HEK293 (cell line): ENCODE data around the gene NCKAP1.

ENCODE experiments used
- CTCF ChIA-PET: fragments of 350-600 bp; formaldehyde crosslinking; extraction: SDS; loops from one replicate; lab custom pipeline; 2021; ENCODE audit warnings: antibody characterized with exemption; lab: Yijun Ruan, JAX
- POLR2A ChIA-PET: fragments of 300-600 bp; formaldehyde crosslinking; extraction: SDS; loops from one replicate; lab custom pipeline; 2020; ENCODE audit warnings: antibody characterized with exemption, inconsistent platforms; lab: Yijun Ruan, JAX
- H3K27ac ChIP-seq: fragments of 200-500 bp; sonication (Bioruptor generic); 2 replicates; pipeline ENCODE4 v1.5.1; 2014; ENCODE audit warnings: low read depth, low read length, control low read depth, inconsistent platforms; ENCODE audit errors: extremely low read depth
- H3K36me3 ChIP-seq, 2 experiments: fragments of 200-500 bp in 1 of 2; sonication (Bioruptor generic) in 1 of 2; 1 replicate in 1 of 2; 2 replicates in 1 of 2; pipeline ENCODE4 v1.5.1; 2014 to 2017; ENCODE audit warnings: inconsistent platforms in 2 of 2, low read length in 2 of 2; ENCODE audit not compliant: control insufficient read depth in 2 of 2, insufficient read depth in 1 of 2
- H3K4me1 ChIP-seq: fragments of 200-500 bp; sonication (Bioruptor generic); 2 replicates; pipeline ENCODE4 v1.5.1; 2014; ENCODE audit warnings: mild to moderate bottlenecking, low read length, inconsistent platforms; ENCODE audit not compliant: control insufficient read depth, insufficient read depth
- H3K4me3 ChIP-seq: 2 replicates; pipeline ENCODE4 v1.5.1; 2011; ENCODE audit warnings: low read depth, mild to moderate bottlenecking, control low read depth, low read length, moderate library complexity
- H3K9me3 ChIP-seq: fragments of 200-500 bp; sonication (Bioruptor generic); 2 replicates; pipeline ENCODE4 v1.5.1; 2014; ENCODE audit warnings: low read depth, low read length, inconsistent platforms; ENCODE audit not compliant: control insufficient read depth, insufficient read depth
- GLI2 ChIP-seq: fragments of 450-650 bp; formaldehyde crosslinking; IDR thresholded peaks from 2 replicates; pipeline ENCODE4; 2017; ENCODE audit warnings: missing biosample characterization, missing genetic modification characterization, low read depth, borderline replicate concordance
- GLIS1 ChIP-seq: fragments of 450-650 bp; formaldehyde crosslinking; IDR thresholded peaks from 2 replicates; pipeline ENCODE4 v1.5.1; 2016; ENCODE audit warnings: missing biosample characterization, missing genetic modification characterization
- KLF8 ChIP-seq: fragments of 450-650 bp; formaldehyde crosslinking; IDR thresholded peaks from 2 replicates; pipeline ENCODE4 v1.5.1; 2016; ENCODE audit warnings: missing biosample characterization, missing genetic modification characterization
- PRDM2 ChIP-seq: fragments of 450-650 bp; formaldehyde crosslinking; IDR thresholded peaks from 2 replicates; pipeline ENCODE4 v1.5.1; 2016; ENCODE audit warnings: missing biosample characterization, missing genetic modification characterization, borderline replicate concordance
- TCF7L2 ChIP-seq: IDR thresholded peaks from 2 replicates; pipeline ENCODE4 v1.6.1; 2011; ENCODE audit warnings: low read depth, mild to moderate bottlenecking, inconsistent platforms, low read length, moderate library complexity, borderline replicate concordance
- YY1 ChIP-seq: fragments of 450-650 bp; formaldehyde crosslinking; IDR thresholded peaks from 2 replicates; pipeline ENCODE4 v1.5.1; 2018; ENCODE audit warnings: missing biosample characterization, missing genetic modification characterization
- ZBTB1 ChIP-seq: fragments of 450-650 bp; formaldehyde crosslinking; IDR thresholded peaks from 2 replicates; pipeline ENCODE4 v1.5.1; 2016; ENCODE audit warnings: missing biosample characterization, missing genetic modification characterization
- ZFP37 ChIP-seq: fragments of 450-650 bp; formaldehyde crosslinking; IDR thresholded peaks from 2 replicates; pipeline ENCODE4 v1.5.1; 2016; ENCODE audit warnings: missing biosample characterization, missing genetic modification characterization
- ZNF138 ChIP-seq: fragments of 450-650 bp; formaldehyde crosslinking; IDR thresholded peaks from 2 replicates; pipeline ENCODE4 v1.5.1; 2016; ENCODE audit warnings: missing biosample characterization, missing genetic modification characterization, borderline replicate concordance
- ZNF148 ChIP-seq: fragments of 450-650 bp; formaldehyde crosslinking; IDR thresholded peaks from 2 replicates; pipeline ENCODE4 v1.5.0; 2017; ENCODE audit warnings: missing biosample characterization, missing genetic modification characterization, borderline replicate concordance
- ZNF169 ChIP-seq: fragments of 450-650 bp; formaldehyde crosslinking; IDR thresholded peaks from 2 replicates; pipeline ENCODE4 v1.5.1; 2016; ENCODE audit warnings: missing biosample characterization, missing genetic modification characterization
- ZNF311 ChIP-seq: fragments of 450-650 bp; formaldehyde crosslinking; IDR thresholded peaks from 2 replicates; pipeline ENCODE4 v1.5.1; 2017; ENCODE audit warnings: missing biosample characterization, missing genetic modification characterization, borderline replicate concordance
- ZNF324 ChIP-seq: fragments of 450-650 bp; formaldehyde crosslinking; IDR thresholded peaks from 2 replicates; pipeline ENCODE4 v1.5.1; 2016; ENCODE audit warnings: missing biosample characterization, missing genetic modification characterization
- ZNF37A ChIP-seq: fragments of 450-650 bp; IDR thresholded peaks from 2 replicates; pipeline ENCODE4 v1.5.1; 2018; ENCODE audit warnings: missing biosample characterization, missing genetic modification characterization
- ZNF423 ChIP-seq: fragments of 450-650 bp; formaldehyde crosslinking; IDR thresholded peaks from 2 replicates; pipeline ENCODE4 v1.5.1; 2016; ENCODE audit warnings: missing biosample characterization, missing genetic modification characterization
- ZNF473 ChIP-seq: fragments of 450-650 bp; formaldehyde crosslinking; IDR thresholded peaks from 2 replicates; pipeline ENCODE4 v1.5.1; 2017; ENCODE audit warnings: missing biosample characterization, missing genetic modification characterization
- ZNF510 ChIP-seq: fragments of 450-650 bp; formaldehyde crosslinking; IDR thresholded peaks from 2 replicates; pipeline ENCODE4 v1.5.1; 2018; ENCODE audit warnings: mild to moderate bottlenecking, missing genetic modification characterization, missing biosample characterization; ENCODE audit not compliant: insufficient replicate concordance
- ZNF514 ChIP-seq: fragments of 450-650 bp; formaldehyde crosslinking; IDR thresholded peaks from 2 replicates; pipeline ENCODE4 v1.5.1; 2016; ENCODE audit warnings: missing biosample characterization, missing genetic modification characterization
- ZNF610 ChIP-seq: fragments of 450-650 bp; formaldehyde crosslinking; IDR thresholded peaks from 2 replicates; pipeline ENCODE4 v1.5.1; 2016; ENCODE audit warnings: missing biosample characterization, missing genetic modification characterization, borderline replicate concordance
- ZNF621 ChIP-seq: fragments of 450-650 bp; formaldehyde crosslinking; IDR thresholded peaks from 2 replicates; pipeline ENCODE4 v1.5.1; 2017; ENCODE audit warnings: missing biosample characterization, missing genetic modification characterization
- ZNF768 ChIP-seq: fragments of 450-650 bp; formaldehyde crosslinking; IDR thresholded peaks from 2 replicates; pipeline ENCODE4 v1.5.1; 2018; ENCODE audit warnings: missing biosample characterization, mild to moderate bottlenecking, missing genetic modification characterization

The NCKAP1 gene

DNA sequence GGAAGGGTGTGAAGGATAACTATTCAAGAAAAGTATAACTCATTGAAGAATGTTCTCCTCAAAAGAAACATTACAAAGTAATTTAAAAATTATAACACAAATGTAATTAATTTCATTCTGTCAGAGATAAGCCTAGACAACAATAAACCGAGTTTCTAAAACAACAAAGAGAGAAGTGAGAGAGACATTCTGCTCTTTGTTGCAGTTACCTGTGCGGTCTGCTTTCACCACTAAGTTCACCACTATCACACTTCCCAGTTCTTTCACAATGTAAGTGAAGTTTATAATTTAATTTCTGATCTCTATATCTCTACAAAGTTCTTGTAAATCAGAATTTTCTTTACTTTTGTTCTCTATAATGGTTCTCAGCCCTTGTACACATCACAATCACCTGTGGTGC, 95.5 kb downstream of the NCKAP1 start:
- Histone ChIP-seq H3K4me1 (no peaks in the 10 kb centered on the region), H3K9me3 (no peaks in the 10 kb centered on the region), H3K4me3 (no peak overlapping the region), H3K27ac (no peak overlapping the region), H3K36me3 (peaks cover 0 to 52% of the 10 kb centered on the region in 2 experiments; a peak in 2 of 3 replicates)
- POLR2A ChIA-PET = no interaction called here
- TF ChIP-seq ZFP37 (tag by site-specific recombination) (no peak), GLI2 (tag by site-specific recombination) (no peak), ZNF514 (tag by site-specific recombination) (no peak), GLIS1 (no peak), ZNF473 (tag by site-specific recombination) (no peak), ZNF37A (no peak), TCF7L2 (no peak), ZNF621 (no peak), PRDM2 (tag by site-specific recombination) (no peak), ZNF423 (tag by site-specific recombination) (no peak), ZBTB1 (tag by site-specific recombination) (no peak), ZNF768 (tag by site-specific recombination) (no peak), ZNF610 (no peak), ZNF169 (no peak), YY1 (tag by site-specific recombination) (no peak), ZNF510 (tag by site-specific recombination) (no peak)
- TF ChIP-seq, all 188 proteins: peak for 0
- CTCF ChIA-PET = no interaction called here

- no peak overlapping the region for H3K4me3 ChIP-seq
- no peaks in the 10 kb centered on the region for H3K9me3 ChIP-seq
- POLR2A ChIA-PET = no interaction called here
- no peak for TF ChIP-seq ZNF148 (tag by site-specific recombination)
- TF ChIP-seq ZNF324 (tag by site-specific recombination) = no peak
- no peak for TF ChIP-seq ZNF138 (tag by site-specific recombination)
- no peak for TF ChIP-seq KLF8 (tag by site-specific recombination)
- no peak for TF ChIP-seq ZNF311 (tag by site-specific recombination)
- TF ChIP-seq ZBTB1 (tag by site-specific recombination) = no peak
- H3K4me1 ChIP-seq = no peaks in the 10 kb centered on the region
- peaks cover 7 to 54% of the 10 kb centered on the region in 2 experiments for H3K36me3 ChIP-seq
- H3K27ac ChIP-seq = no peak overlapping the region
- CTCF ChIA-PET = interaction anchor here (0.5 to 1.3 kb wide), 2 partner anchors 16 to 160 kb away, joined by 4 to 6 read pairs; no protein-coding TSS in a partner anchor
These were observed 96.3 kb downstream of the NCKAP1 start for GRCh38 chr2:182941919-182942318.
